LNCAP (cell line): Measurements from ENCODE around the gene GPC4.

ENCODE experiments used
- CTCF ChIP-seq: fragments of 450-650 bp; IDR thresholded peaks from 2 replicates; pipeline ENCODE4 v1.5.1; 2017; ENCODE audit warnings: mild to moderate bottlenecking

Gene GPC4

DNA sequence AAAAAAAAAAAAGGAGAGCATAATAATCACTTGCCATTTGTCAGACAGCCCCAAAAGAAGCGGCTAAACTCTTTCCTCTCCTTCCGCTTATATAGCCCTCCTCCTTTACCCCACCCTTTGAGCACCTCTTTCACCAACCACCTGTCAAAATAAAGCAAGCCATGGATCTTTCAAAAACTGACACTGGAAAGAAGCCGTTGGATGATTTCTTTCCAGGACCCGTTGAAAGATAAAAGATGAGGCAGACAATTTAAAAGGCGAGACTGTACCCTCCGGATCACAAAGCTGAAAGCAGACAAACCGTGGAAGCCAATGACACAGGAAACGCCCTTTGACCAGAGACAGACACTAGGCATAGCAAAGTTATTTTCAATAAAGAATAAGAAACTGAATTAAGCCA, 22.6 kb downstream of the GPC4 start:
- no peak for TF ChIP-seq CTCF

GRCh38 chrX:133391111-133391510, 24.2 kb downstream of the GPC4 start:
- TF ChIP-seq CTCF: no peak

DNA sequence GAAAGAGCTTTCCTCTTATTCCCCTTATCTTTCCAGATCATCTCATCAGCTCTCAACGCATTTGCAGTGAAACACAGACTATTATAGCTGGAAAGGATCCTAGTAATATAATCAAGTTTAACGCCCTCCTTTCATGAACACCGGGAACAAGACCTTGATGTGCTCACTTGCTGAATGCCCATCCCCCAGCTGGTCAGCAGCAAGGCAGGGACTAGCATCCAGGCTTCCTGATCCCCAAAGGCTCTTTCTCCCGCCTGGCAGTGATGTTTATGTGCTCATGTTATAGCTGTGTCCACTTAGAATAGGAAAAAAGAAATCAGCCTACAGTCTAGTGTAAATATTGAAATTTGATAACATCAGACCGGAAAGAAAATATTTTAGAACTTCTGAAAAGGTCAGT, 24.6 kb downstream of the GPC4 start:
- TF ChIP-seq CTCF: no peak

DNA sequence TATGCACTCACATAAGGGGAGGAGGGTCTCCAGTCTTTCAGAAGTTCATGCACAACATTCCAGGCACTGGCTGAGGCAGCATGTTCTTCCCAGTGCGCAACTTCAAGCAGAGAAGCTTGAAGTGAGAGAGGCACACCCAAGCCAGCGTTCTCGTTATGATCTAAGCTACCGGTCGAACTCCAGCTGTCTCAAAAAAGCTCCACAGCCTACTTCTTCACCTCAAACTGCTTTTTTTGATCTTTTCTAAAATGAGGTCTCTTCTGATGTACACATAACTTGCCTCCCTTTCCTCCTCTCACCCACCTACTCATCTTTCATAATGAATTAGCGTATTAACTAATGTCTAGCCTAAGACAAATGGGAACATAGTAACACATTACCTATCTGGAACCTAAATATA, 25.3 kb downstream of the GPC4 start:
- no peak for TF ChIP-seq CTCF

- TF ChIP-seq CTCF: no peak
Observed at GRCh38 chrX:133384454-133384853, 30.8 kb downstream of the GPC4 start.

DNA sequence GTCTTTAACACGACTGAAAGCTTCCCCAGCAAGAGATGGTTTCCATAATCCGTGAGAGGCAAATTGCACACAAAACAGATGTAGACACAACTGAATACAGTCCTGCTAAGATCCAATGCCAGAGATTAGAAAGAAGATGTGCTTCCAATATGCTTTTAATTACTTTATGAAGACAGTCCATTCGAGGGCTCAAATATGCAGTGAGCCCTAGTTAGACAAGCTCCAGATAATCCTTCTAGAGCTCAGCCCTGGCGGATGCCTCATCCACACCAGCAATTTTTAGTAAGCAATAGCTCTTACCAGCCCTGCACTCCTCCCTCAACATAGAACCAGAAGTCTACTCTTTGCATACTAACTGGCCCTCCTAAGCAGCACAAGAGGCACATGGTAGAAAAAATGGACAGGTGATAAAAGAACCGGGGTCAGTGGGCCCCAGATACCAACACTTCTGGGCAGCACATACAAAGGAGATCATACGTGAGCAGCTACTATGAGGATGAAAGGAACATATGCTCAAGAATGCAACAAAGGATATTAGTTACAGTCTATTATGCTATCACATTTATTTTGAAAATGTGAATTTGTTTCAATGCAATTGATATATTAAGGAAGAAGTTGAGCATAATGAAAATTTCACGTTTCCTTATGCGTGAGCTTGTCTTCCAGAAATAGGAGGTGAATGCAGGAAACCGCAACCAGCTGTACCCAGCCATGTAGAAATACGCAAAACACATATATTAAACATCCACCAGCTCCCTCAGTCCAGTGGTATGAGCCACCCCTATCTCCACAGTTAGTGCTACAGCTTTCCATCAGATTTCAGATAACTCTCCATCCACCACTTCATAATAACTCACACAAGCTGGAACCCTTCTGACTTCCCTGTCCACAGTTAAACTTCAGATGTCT, 34.3 kb downstream of the GPC4 start:
- no peak for TF ChIP-seq CTCF

- TF ChIP-seq CTCF: no peak
Observed at GRCh38 chrX:133376422-133376821, 38.9 kb downstream of the GPC4 start.
